H1 (cell line): ENCODE data around the gene RNF157. TPM values are rescaled to one million over a fixed set of nuclear protein-coding genes. Genes with fewer than 3 reads are reported as not detected.
A peak's percentile ranks its signal among the peaks of the same experiment; 100 is the strongest.

Experiments used
- CTCF ChIA-PET: fragments of 300-600 bp; sonication (Branson Sonifier 250); formaldehyde crosslinking; loops from one replicate; lab custom pipeline; 2021; ENCODE audit not compliant: partially characterized antibody; lab: Charles Lee
- POLR2A ChIA-PET: fragments of 300-600 bp; sonication (Branson Sonifier 250); formaldehyde crosslinking; loops from one replicate; lab custom pipeline; 2021; ENCODE audit warnings: inconsistent platforms; ENCODE audit not compliant: partially characterized antibody; lab: Charles Lee
- DNase-seq, 2 experiments: peaks; one replicate each; pipeline versions ENCODE4 v3.0.0 to v3.0.0-alpha.2; 2010 to 2022; ENCODE audit warnings: low spot score in 2 of 2, low read depth in 1 of 2, mixed read lengths in 1 of 2
- FAIRE-seq: peaks from 2 replicates; lab custom pipeline; 2011; peaks lifted over from hg19 to GRCh38; lab: Jason Lieb, UNC
- H2AFZ ChIP-seq: 2 replicates; pipeline ENCODE4 v1.8.1; 2012; ENCODE audit warnings: low read length, inconsistent platforms
- H2AK5ac ChIP-seq: 2 replicates; pipeline ENCODE4 v1.6.1; 2013; ENCODE audit warnings: low read depth, low read length
- H2BK120ac ChIP-seq: replicated peaks from 2 replicates; pipeline ENCODE3; 2013; ENCODE audit warnings: low read depth, low read length, inconsistent platforms
- H2BK12ac ChIP-seq: 2 replicates; pipeline ENCODE4 v1.6.1; 2013; ENCODE audit warnings: low read depth, low read length
- H2BK15ac ChIP-seq: 2 replicates; pipeline ENCODE4 v1.6.1; 2013; ENCODE audit warnings: low read length
- H2BK20ac ChIP-seq: 2 replicates; pipeline ENCODE4 v1.6.1; 2013; ENCODE audit warnings: low read length
- H2BK5ac ChIP-seq: 2 replicates; pipeline ENCODE4 v1.6.1; 2013; ENCODE audit warnings: low read depth, low read length
- H3K14ac ChIP-seq: 2 replicates; pipeline ENCODE4 v1.6.1; 2013; ENCODE audit warnings: inconsistent platforms; ENCODE audit not compliant: insufficient read length
- H3K18ac ChIP-seq: 2 replicates; pipeline ENCODE4 v1.6.1; 2013; ENCODE audit warnings: low read length; ENCODE audit errors: extremely low read depth
- H3K23ac ChIP-seq: 2 replicates; pipeline ENCODE4 v1.6.1; 2013; ENCODE audit warnings: inconsistent platforms; ENCODE audit not compliant: insufficient read length
- H3K23me2 ChIP-seq: 2 replicates; pipeline ENCODE4 v1.6.1; 2013; ENCODE audit warnings: low read depth, low read length
- H3K27ac ChIP-seq: 2 replicates; pipeline ENCODE4 v1.6.1; 2011; ENCODE audit warnings: low read depth, low read length, inconsistent platforms
- H3K27me3 ChIP-seq, 4 experiments: replicated peaks in 1 of 4; 1 replicate in 1 of 4; 2 replicates in 3 of 4; pipeline versions ENCODE4 v1.6.1 to v1.8.1; 2011 to 2013; ENCODE audit warnings: low read length in 3 of 4, mild to moderate bottlenecking in 3 of 4, inconsistent platforms in 2 of 4, mixed read lengths in 2 of 4, moderate library complexity in 1 of 4; ENCODE audit not compliant: control insufficient read depth in 3 of 4, insufficient read depth in 3 of 4; ENCODE audit errors: extremely low read depth in 1 of 4
- H3K36me3 ChIP-seq, 4 experiments: 2 replicates each; pipeline versions ENCODE4 v1.6.1 to v1.8.1; 2011 to 2013; ENCODE audit warnings: mild to moderate bottlenecking in 4 of 4, low read length in 3 of 4, moderate library complexity in 2 of 4, control low read depth in 1 of 4, inconsistent platforms in 1 of 4; ENCODE audit not compliant: insufficient read depth in 4 of 4, control insufficient read depth in 2 of 4
- H3K4ac ChIP-seq: replicated peaks from 2 replicates; pipeline ENCODE3; 2013; ENCODE audit warnings: low read length, low read depth, mixed read lengths, inconsistent platforms; ENCODE audit not compliant: insufficient read length
- H3K4me1 ChIP-seq, 4 experiments: replicated peaks in 1 of 4; 1 replicate in 1 of 4; 2 replicates in 3 of 4; pipeline versions ENCODE4 v1.6.1 to v1.8.1; 2011 to 2013; ENCODE audit warnings: low read length in 3 of 4, inconsistent platforms in 2 of 4, mixed read lengths in 1 of 4; ENCODE audit not compliant: insufficient read depth in 4 of 4, control insufficient read depth in 3 of 4
- H3K4me2 ChIP-seq, 2 experiments: 2 replicates each; pipeline versions ENCODE4 v1.6.1 to v1.8.1; 2011 to 2013; ENCODE audit warnings: low read depth in 2 of 2, low read length in 2 of 2, control low read depth in 1 of 2, inconsistent platforms in 1 of 2, mild to moderate bottlenecking in 1 of 2; ENCODE audit not compliant: insufficient read depth in 1 of 2
- H3K4me3 ChIP-seq, 4 experiments: fragments of 200-600, 300-600 bp in 1 of 4; sonication (generic), shearing (Covaris generic), sonication (Bioruptor Twin) in 1 of 4; 2 replicates each; pipeline versions ENCODE4 v1.5.1 to v1.8.1; 2011 to 2016; ENCODE audit warnings: low read length in 4 of 4, low read depth in 3 of 4, control low read depth in 2 of 4, inconsistent platforms in 2 of 4, mild to moderate bottlenecking in 2 of 4, mixed read lengths in 1 of 4, moderate library complexity in 1 of 4; ENCODE audit not compliant: insufficient read depth in 2 of 4; ENCODE audit errors: extremely low read depth in 1 of 4
- H3K56ac ChIP-seq: replicated peaks from 2 replicates; pipeline ENCODE3; 2013; ENCODE audit warnings: low read depth, mild to moderate bottlenecking, mixed read lengths, low read length, inconsistent platforms; ENCODE audit not compliant: insufficient read length
- H3K79me1 ChIP-seq: 2 replicates; pipeline ENCODE4 v1.6.1; 2013; ENCODE audit warnings: low read depth, low read length, control low read depth
- H3K79me2 ChIP-seq, 2 experiments: 2 replicates each; pipeline versions ENCODE4 v1.6.1 to v1.8.1; 2012 to 2013; ENCODE audit warnings: low read length in 2 of 2, mild to moderate bottlenecking in 2 of 2, inconsistent platforms in 1 of 2; ENCODE audit not compliant: insufficient read depth in 2 of 2, control insufficient read depth in 1 of 2
- H3K9ac ChIP-seq, 4 experiments: replicated peaks in 1 of 4; 1 replicate in 1 of 4; 2 replicates in 3 of 4; pipeline versions ENCODE4 v1.6.1 to v1.8.1; 2011 to 2013; ENCODE audit warnings: low read depth in 3 of 4, low read length in 3 of 4, control low read depth in 2 of 4, mild to moderate bottlenecking in 2 of 4, moderate library complexity in 2 of 4, inconsistent platforms in 1 of 4; ENCODE audit errors: extremely low read depth in 1 of 4
- H3K9me3 ChIP-seq, 2 experiments: 2 replicates each; pipeline versions ENCODE4 v1.6.1 to v1.8.1; 2012 to 2013; ENCODE audit warnings: mild to moderate bottlenecking in 2 of 2, moderate library complexity in 2 of 2, control low read depth in 1 of 2, inconsistent platforms in 1 of 2, low read depth in 1 of 2, low read length in 1 of 2, mixed read lengths in 1 of 2; ENCODE audit not compliant: insufficient read depth in 2 of 2
- H4K20me1 ChIP-seq, 2 experiments: replicated peaks in 1 of 2; 2 replicates each; pipeline versions ENCODE3 to v1.8.1; 2011 to 2013; ENCODE audit warnings: inconsistent platforms in 2 of 2, low read length in 2 of 2, mild to moderate bottlenecking in 1 of 2; ENCODE audit not compliant: insufficient read depth in 2 of 2, control insufficient read depth in 1 of 2
- H4K5ac ChIP-seq: 2 replicates; pipeline ENCODE4 v1.6.1; 2013; ENCODE audit warnings: low read length, low read depth, mixed read lengths, inconsistent platforms; ENCODE audit not compliant: insufficient read length
- H4K8ac ChIP-seq: 2 replicates; pipeline ENCODE4 v1.8.0; 2013; ENCODE audit warnings: mild to moderate bottlenecking, moderate library complexity, low read length, inconsistent platforms; ENCODE audit not compliant: insufficient read depth; ENCODE audit errors: extremely low read depth
- H4K91ac ChIP-seq: replicated peaks from 2 replicates; pipeline ENCODE3; 2013; ENCODE audit warnings: low read length, mixed read lengths, inconsistent platforms; ENCODE audit not compliant: insufficient read length
- EGR1 ChIP-seq: IDR thresholded peaks from 2 replicates; pipeline ENCODE4 v1.6.1; 2011; ENCODE audit warnings: low read depth, low read length, borderline replicate concordance
- EZH2 ChIP-seq: fragments of 200-600 bp; sonication (generic); IDR thresholded peaks from 2 replicates; pipeline ENCODE4 v1.7.1; 2012; ENCODE audit warnings: low read depth, mild to moderate bottlenecking, moderate library complexity, low read length, inconsistent platforms; ENCODE audit not compliant: severe bottlenecking
- POLR2AphosphoS5 ChIP-seq: IDR thresholded peaks from 2 replicates; pipeline ENCODE4 v1.6.1; 2011; ENCODE audit warnings: low read depth, low read length
- RAD21 ChIP-seq, 2 experiments: IDR thresholded peaks in 1 of 2; conservative IDR thresholded peaks in 1 of 2; 2 replicates each; pipeline ENCODE4 v1.6.1; 2011; ENCODE audit warnings: low read depth in 2 of 2, low read length in 2 of 2, improper control_type of control experiment in 1 of 2, inconsistent platforms in 1 of 2, mild to moderate bottlenecking in 1 of 2, moderate library complexity in 1 of 2
- RNF2 ChIP-seq: fragments of 200-900, 300-1000 bp; sonication (generic); IDR thresholded peaks from 2 replicates; pipeline ENCODE4 v1.7.1; 2016; ENCODE audit warnings: borderline replicate concordance, low read depth, mild to moderate bottlenecking, antibody characterized with exemption, low read length; ENCODE audit not compliant: poor library complexity, severe bottlenecking; ENCODE audit errors: missing control alignments
- RXRA ChIP-seq: IDR thresholded peaks from 2 replicates; pipeline ENCODE4 v1.6.1; 2011; ENCODE audit warnings: low read depth, mild to moderate bottlenecking, low read length, moderate library complexity; ENCODE audit not compliant: insufficient read depth
- SIRT6 ChIP-seq: IDR thresholded peaks from one replicate; pipeline ENCODE4 v1.7.1; 2012; ENCODE audit warnings: low read length, inconsistent platforms
- SIX5 ChIP-seq: IDR thresholded peaks from 2 replicates; pipeline ENCODE4 v1.6.1; 2011; ENCODE audit warnings: mild to moderate bottlenecking, low read depth, low read length
- WGBS, 2 experiments: shearing (Covaris generic) in 1 of 2; methylation state at CpG; one replicate each; pipeline versions ENCODE4 v1.1.6 to v1.1.7; 2013 to 2015; ENCODE audit warnings: low lambda C conversion rate in 2 of 2, mixed read lengths in 2 of 2, inconsistent platforms in 1 of 2, low coverage in 1 of 2, missing lambda C conversion rate in 1 of 2; ENCODE audit not compliant: insufficient replicate concordance in 2 of 2, insufficient coverage in 1 of 2, insufficient read length in 1 of 2; ENCODE audit errors: extremely low coverage in 1 of 2, missing lambda C conversion rate in 1 of 2; 5-methylcytosine and 5-hydroxymethylcytosine counted together
- polyA plus RNA-seq, 7 experiments: library from polyadenylated mRNA; depleted of rRNA in 3 of 7; stranded (reverse) in 5 of 7; unstranded in 2 of 7; fragments of >200 nt in 5 of 7; fragments of 200-250 nt in 2 of 7; gene quantifications; 1 replicate in 5 of 7; 2 replicates in 1 of 7; 4 replicates in 1 of 7; pipeline versions ENCODE4 v1.2.1 to v1.2.3, GENCODE V29; 2011 to 2013; ENCODE audit warnings: missing spikeins in 2 of 7, mixed read lengths in 2 of 7
- total RNA-seq: library from RNA; stranded (reverse); fragmentation: NEBNext Ultra II Directional; extraction: Animal tissue kit (Norgen Biotek cat#: 25700); gene quantifications from 2 replicates; pipeline ENCODE4 v1.2.1, GENCODE V29; 2021
- TF ChIP-seq, protein P1 (sequence below): IDR thresholded peaks from 2 replicates; pipeline ENCODE4 v1.6.1; 2012; ENCODE audit warnings: low read length, inconsistent platforms

RNF157 gene
- total and polyA plus RNA-seq, 2 of the 8 experiments (the other 6 are each of a cell fraction or from before 2014, with no cell fraction given), result 13.4 to 16.7 TPM

- Histone ChIP-seq H2BK5ac (peak overlapping the region; percentile 96; the same call in 1 of the 2 replicates), H4K20me1 (no peaks in the 10 kb centered on the region), H3K4ac (peak overlapping the region; percentile 30), H3K79me1 (no peaks in the 10 kb centered on the region), H3K4me2 (peak overlapping the region; percentile 68 to 69), H3K27ac (no peak overlapping the region), H3K4me1 (peaks cover 18 to 49% (median 41%) of the 10 kb centered on the region in 4 experiments), H3K18ac (peak overlapping the region; percentile 83), H3K4me3 (peak overlapping the region in 1 of 4 experiments; percentile 47; a peak in 1 of 8 replicates), H3K23me2 (peaks cover 11% of the 10 kb centered on the region; the same call in 1 of the 2 replicates), H2BK120ac (peak overlapping the region; percentile 45), H4K91ac (peak overlapping the region; percentile 95), H4K8ac (peak overlapping the region; percentile 12; the same call in 1 of the 2 replicates), H2BK20ac (peak overlapping the region; percentile 86; the same call in 1 of the 2 replicates), H3K36me3 (no peaks in the 10 kb centered on the region), H2BK15ac (no peak overlapping the region; the same call in 1 of the 2 replicates), H4K5ac (peak overlapping the region; percentile 2), H2AK5ac (peak overlapping the region; percentile 80; the same call in 1 of the 2 replicates), H3K9me3 (no peaks in the 10 kb centered on the region), H3K27me3 (peaks cover 0 to 15% (median 4%) of the 10 kb centered on the region in 4 experiments; a peak in 4 of 7 replicates), H3K79me2 (no peaks in the 10 kb centered on the region), H3K9ac (no peak overlapping the region), H3K23ac (no peak overlapping the region), H2BK12ac (peak overlapping the region; percentile 95; the same call in 1 of the 2 replicates), H3K14ac (no peak overlapping the region), H2AFZ (no peak overlapping the region), H3K56ac (no peak overlapping the region)
- FAIRE-seq (no peak), DNase-seq (no peak)
- 37% methylated on average over 21 of the region's 21 CpGs; no CpG with 5 or more reads in 1 of the 2 experiments for WGBS, 2 experiments
- ChIA-PET POLR2A (interaction anchor here (0.7 to 9.3 kb wide), 4 partner anchors 9 to 50 kb away, joined by 3 to 70 read pairs (median 34); partner anchors contain the start of gene FOXJ1), CTCF (interaction anchor here (0.6 to 41.5 kb wide), 12 partner anchors 11 to 157 kb away, joined by 3 to 778 read pairs (median 4); partner anchors contain the start of gene FOXJ1)
- TF ChIP-seq EGR1, result no peak
- no peak for TF ChIP-seq RAD21 (IDR thresholded peaks at IDR 0.05 in 1 of 2, conservative IDR thresholded peaks at IDR 0.05 in 1 of 2; ENCODE audit: low read depth in 2 of 2, low read length in 2 of 2)
- no peak for TF ChIP-seq RNF2
- TF ChIP-seq, protein P1, sequence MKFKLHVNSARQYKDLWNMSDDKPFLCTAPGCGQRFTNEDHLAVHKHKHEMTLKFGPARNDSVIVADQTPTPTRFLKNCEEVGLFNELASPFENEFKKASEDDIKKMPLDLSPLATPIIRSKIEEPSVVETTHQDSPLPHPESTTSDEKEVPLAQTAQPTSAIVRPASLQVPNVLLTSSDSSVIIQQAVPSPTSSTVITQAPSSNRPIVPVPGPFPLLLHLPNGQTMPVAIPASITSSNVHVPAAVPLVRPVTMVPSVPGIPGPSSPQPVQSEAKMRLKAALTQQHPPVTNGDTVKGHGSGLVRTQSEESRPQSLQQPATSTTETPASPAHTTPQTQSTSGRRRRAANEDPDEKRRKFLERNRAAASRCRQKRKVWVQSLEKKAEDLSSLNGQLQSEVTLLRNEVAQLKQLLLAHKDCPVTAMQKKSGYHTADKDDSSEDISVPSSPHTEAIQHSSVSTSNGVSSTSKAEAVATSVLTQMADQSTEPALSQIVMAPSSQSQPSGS, result no peak
- no peak for TF ChIP-seq SIRT6
- TF ChIP-seq RXRA, result no peak
- no peak for TF ChIP-seq POLR2AphosphoS5
- no peak for TF ChIP-seq EZH2
- no peak for TF ChIP-seq SIX5
Observed at GRCh38 chr17:76131051-76131691, 109.1 kb downstream of the RNF157 start.
